Heart right ventricle (tissue), 16 donors: ENCODE results near the gene KDM6A. TPM values are rescaled to one million over a fixed set of nuclear protein-coding genes. Genes with fewer than 3 reads are reported as not detected.
"Not testable (repeated sequence)": the region's sequence is repeated elsewhere in the genome, so short reads cannot be mapped to it uniquely, and the experiment has no call there.

ENCODE experiments used
- ATAC-seq, 8 donors: fragments of 200-7000 bp; cut with Tn5 transposase; one replicate each; pipeline ENCODE4 v1.9.1; 2020; ENCODE audit warnings: mild to moderate bottlenecking in 8 of 8, moderate library complexity in 8 of 8, moderate number of reproducible peaks in 1 of 8
- DNase-seq, 2 donors: peaks; one replicate each; pipeline ENCODE4 v3.0.0-alpha.2; 2020
- H3K27ac ChIP-seq, 10 donors: fragments of 200-600 bp; sonication (generic) in 2 of 10; one replicate each; pipeline versions ENCODE4 v1.5.0 to v1.8.0; 2020 to 2022; ENCODE audit warnings: mild to moderate bottlenecking in 3 of 10
- H3K27me3 ChIP-seq, 7 donors: fragments of 200-600 bp; one replicate each; pipeline ENCODE4 v1.8.0; 2021 to 2022; ENCODE audit warnings: mild to moderate bottlenecking in 2 of 7
- H3K36me3 ChIP-seq, 9 donors: fragments of 200-600 bp; sonication (generic) in 1 of 9; one replicate each; pipeline versions ENCODE4 v1.5.0 to v1.8.0; 2020 to 2022; ENCODE audit warnings: mild to moderate bottlenecking in 2 of 9
- H3K4me1 ChIP-seq, 9 donors: fragments of 200-600 bp; sonication (generic) in 1 of 9; one replicate each; pipeline versions ENCODE4 v1.5.0 to v1.8.0; 2020 to 2022; ENCODE audit warnings: mild to moderate bottlenecking in 4 of 9
- H3K4me3 ChIP-seq, 10 donors: fragments of 200-600 bp; sonication (generic) in 2 of 10; one replicate each; pipeline versions ENCODE4 v1.5.0 to v1.8.0; 2020 to 2022; ENCODE audit warnings: mild to moderate bottlenecking in 7 of 10, moderate library complexity in 2 of 10
- H3K9me3 ChIP-seq, 11 donors: fragments of 200-600 bp in 10 of 11; sonication (generic) in 2 of 11; one replicate each; pipeline versions ENCODE4 v1.5.0 to v1.8.0; 2013 to 2022; ENCODE audit warnings: mild to moderate bottlenecking in 2 of 11, control low read depth in 1 of 11, moderate library complexity in 1 of 11
- WGBS, 2 donors: extraction: QIAGEN DNeasy Blood & Tissue Kit; methylation state at CpG; one replicate each; pipeline ENCODE4 v1.1.7; 2013; ENCODE audit warnings: inconsistent platforms in 1 of 2; 5-methylcytosine and 5-hydroxymethylcytosine counted together
- intact Hi-C, 10 donors: fragments of 100-400 bp; cut with DNase I; formaldehyde crosslinking; loops; one replicate each; pipeline versions ENCODE4 v1.11.1 to v1.14.2; 2022
- polyA plus RNA-seq, 2 donors: library from polyadenylated mRNA; stranded (reverse); fragments of 200-250 nt; gene quantifications; one replicate each; pipeline ENCODE4 v1.2.3, GENCODE V29; 2013
- total RNA-seq, 10 donors: library from RNA; stranded (reverse); fragmentation: NEBNext Ultra II Directional in 3 of 10; extraction: Animal tissue kit (Norgen Biotek cat#: 25700) in 3 of 10; gene quantifications; one replicate each; pipeline versions ENCODE4 v1.2.1 to v1.2.4, GENCODE V29; 2021 to 2023
- TF ChIP-seq, protein P1 (sequence below), 9 donors: fragments of 200-600 bp; sonication (generic) in 2 of 9; IDR thresholded peaks; one replicate each; pipeline versions ENCODE4 v1.5.0 to v1.8.0; 2021 to 2022; ENCODE audit warnings: antibody characterized with exemption in 9 of 9, mild to moderate bottlenecking in 5 of 9, moderate library complexity in 1 of 9
- donor health status: Arrhythmogenic right ventricular cardiomyopathy.
- donor health status: ischemic (EF 13 %, LVEDD 7.1; RV severe dilation, severe dysfunction).
- donor health status: healthy with polysubstance abuse.
- donor health status: DM: no; HTN: yes; CAD: no.
- donor health status: DM: no; HTN: no; CAD: no.
- donor health status: ischemic (EF 25% LVEDD 6.9; RV normal size, moderate dysfunction).
- donor health status: ischemic (EF 25% LVEDD 5.7; RV mildly dilated, moderate dysfunction).
- donor health status: healthy.
- donor health status: DM: yes; HTN: yes; CAD: no.
- donor health status: Ischemic cardiomyopathy.
- donor health status: ischemic (EF 35%, LVEDD 5.7; RV mildly dilated, moderate dysfunction).
- donor health status: nonischemic (EF 11% LVEDD 7.7; RV severe dilation, severe dysfunction).
- donor health status: DM: yes; HTN: yes; CAD: no.
- donor health status: PGD.
- donor health status: ischemic (EF 29% LVEDD 5.4; RV normal size, mild dysfunction).
- donor health status: nonischemic (EF 23%, LVEDD 6.1; RV moderate dilation, normal function).

KDM6A gene
- total and polyA plus RNA-seq, 12 donors = 3.8 to 21.2 (median 11.8) TPM

DNA sequence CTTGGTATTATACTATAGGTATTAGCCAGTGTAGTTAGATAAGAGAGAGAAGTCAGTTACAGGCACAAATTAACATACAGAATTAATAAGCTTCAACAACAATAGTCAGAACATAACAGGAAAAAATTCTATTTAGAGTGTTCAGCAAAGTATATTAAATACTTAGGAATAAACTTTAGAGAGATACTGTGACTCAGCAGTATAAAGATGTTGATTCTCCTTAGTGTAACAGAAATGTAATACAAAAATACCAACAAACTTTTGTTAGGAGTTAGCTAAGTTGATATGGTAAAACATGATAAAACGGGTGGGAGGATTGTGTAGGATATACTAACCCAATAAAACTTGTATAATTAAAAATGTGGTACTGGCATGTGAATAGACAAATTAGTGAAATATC lies 173.4 kb downstream of the KDM6A start:
- H3K4me3 ChIP-seq = no peak overlapping the region
- ATAC-seq (no peak), DNase-seq (no peak)
- no peak overlapping the region for H3K27ac ChIP-seq
- peaks cover 0 to 9% (median 0%) of the 10 kb centered on the region in 9 donors for H3K36me3 ChIP-seq
- intact Hi-C loops = no loop called here
- TF ChIP-seq, protein P1, sequence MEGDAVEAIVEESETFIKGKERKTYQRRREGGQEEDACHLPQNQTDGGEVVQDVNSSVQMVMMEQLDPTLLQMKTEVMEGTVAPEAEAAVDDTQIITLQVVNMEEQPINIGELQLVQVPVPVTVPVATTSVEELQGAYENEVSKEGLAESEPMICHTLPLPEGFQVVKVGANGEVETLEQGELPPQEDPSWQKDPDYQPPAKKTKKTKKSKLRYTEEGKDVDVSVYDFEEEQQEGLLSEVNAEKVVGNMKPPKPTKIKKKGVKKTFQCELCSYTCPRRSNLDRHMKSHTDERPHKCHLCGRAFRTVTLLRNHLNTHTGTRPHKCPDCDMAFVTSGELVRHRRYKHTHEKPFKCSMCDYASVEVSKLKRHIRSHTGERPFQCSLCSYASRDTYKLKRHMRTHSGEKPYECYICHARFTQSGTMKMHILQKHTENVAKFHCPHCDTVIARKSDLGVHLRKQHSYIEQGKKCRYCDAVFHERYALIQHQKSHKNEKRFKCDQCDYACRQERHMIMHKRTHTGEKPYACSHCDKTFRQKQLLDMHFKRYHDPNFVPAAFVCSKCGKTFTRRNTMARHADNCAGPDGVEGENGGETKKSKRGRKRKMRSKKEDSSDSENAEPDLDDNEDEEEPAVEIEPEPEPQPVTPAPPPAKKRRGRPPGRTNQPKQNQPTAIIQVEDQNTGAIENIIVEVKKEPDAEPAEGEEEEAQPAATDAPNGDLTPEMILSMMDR (IDR thresholded peaks at IDR 0.05) = no peak
- H3K9me3 ChIP-seq = no peaks in the 10 kb centered on the region
- no peaks in the 10 kb centered on the region for H3K27me3 ChIP-seq
- 85 to 92% methylated on average over 1 of the region's 1 CpG for WGBS, 2 donors
- no peaks in the 10 kb centered on the region for H3K4me1 ChIP-seq

DNA sequence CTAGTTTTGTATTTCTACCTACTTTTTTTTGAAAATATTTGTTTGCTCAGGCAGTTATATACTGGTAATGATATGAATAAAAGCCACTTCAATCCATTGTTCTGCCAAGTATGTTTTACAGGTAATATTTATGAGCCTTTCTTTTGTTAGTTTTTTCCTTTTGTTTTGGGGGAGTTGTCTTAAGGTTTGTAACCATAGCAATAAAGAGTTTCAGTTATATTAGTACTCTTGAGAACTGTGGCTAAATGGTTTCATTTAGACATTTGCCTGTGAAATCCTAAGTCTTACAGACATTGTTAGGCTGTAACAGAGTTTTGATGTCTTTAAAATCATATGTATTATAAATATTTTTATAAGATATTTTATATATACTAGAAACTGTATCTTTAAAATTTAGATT lies 177.6 kb downstream of the KDM6A start:
- no peak for ATAC-seq
- Histone ChIP-seq H3K4me1 (no peaks in the 10 kb centered on the region), H3K27ac (no peak overlapping the region), H3K27me3 (no peaks in the 10 kb centered on the region), H3K9me3 (no peaks in the 10 kb centered on the region), H3K4me3 (no peak overlapping the region), H3K36me3 (peaks cover 0 to 37% (median 0%) of the 10 kb centered on the region in 9 donors)
- TF ChIP-seq, protein P1 (IDR thresholded peaks at IDR 0.05) = no peak
- DNase-seq = no peak
- intact Hi-C loops = no loop called here

DNA sequence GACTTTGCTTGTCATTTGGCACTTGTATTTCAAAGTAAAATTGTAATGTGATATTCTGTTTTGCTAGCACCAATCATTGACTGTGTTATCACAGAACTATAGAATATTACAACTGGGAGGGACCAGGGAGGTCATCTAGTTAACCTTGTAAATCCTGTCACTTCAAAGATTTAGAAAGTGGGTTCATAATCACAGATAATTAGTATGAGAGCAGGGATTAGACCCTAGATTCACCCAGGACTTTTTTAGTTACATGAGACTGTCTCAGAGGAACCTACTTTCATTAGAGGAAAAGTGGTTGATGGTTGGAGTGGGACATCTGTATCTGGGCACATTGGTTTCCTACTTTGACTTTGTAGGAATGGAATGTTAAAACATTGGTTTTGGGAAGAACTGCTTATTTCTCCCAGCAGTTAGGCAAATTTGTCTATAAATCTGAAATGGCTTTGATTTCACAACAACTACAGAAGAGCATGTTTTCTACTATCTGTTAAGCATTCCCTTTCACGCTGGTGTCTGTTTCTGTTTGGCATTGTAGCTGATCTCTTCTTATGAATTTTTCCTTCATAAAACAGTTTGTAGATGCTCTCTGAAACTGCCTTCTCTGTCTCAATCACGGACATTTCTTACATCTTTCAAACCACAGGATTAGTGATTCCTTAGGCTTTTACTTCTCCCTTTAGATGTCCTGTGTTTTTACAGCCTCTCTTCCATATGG lies 183.6 kb downstream of the KDM6A start:
- WGBS, 2 donors = 76 to 79% methylated on average over 2 of the region's 2 CpGs
- no peak for DNase-seq

DNA sequence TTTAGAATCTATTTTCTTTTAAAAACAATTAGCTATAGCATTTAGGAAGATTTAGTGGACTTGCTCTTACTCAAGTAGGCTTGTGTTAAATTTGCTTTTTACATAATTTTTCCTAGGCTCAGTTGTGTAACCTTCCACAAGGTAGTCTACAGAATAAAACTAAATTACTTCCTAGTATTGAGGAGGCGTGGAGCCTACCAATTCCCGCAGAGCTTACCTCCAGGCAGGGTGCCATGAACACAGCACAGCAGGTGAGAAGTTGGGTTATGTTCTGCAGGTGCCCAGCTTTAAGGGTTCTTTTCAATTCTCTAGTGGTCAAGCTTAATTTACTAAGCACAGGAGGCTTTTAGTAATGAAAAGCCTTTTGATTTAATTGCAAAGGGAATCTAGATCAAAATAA lies 186.9 kb downstream of the KDM6A start:
- H3K9me3 ChIP-seq, H3K27ac ChIP-seq, H3K4me3 ChIP-seq, H3K27me3 ChIP-seq, ATAC-seq, DNase-seq, H3K4me1 ChIP-seq: not testable (repeated sequence)
- H3K36me3 ChIP-seq = peaks cover 0 to 66% (median 11%) of the 10 kb centered on the region in 9 donors
- WGBS, 2 donors = 88 to 95% methylated on average over 2 of the region's 2 CpGs
- intact Hi-C loops = loop anchor here in 2 of 10 donors (10.0 kb wide), 2 partner anchors 95 to 185 kb away; partner anchors contain the start of gene KDM6A (in 1 of the 2)

More for the DNA sequence above, 183.6 kb downstream of the KDM6A start:
- Histone ChIP-seq H3K36me3 (peaks cover 0 to 61% (median 0%) of the 10 kb centered on the region in 9 donors), H3K4me3 (no peak overlapping the region), H3K27me3 (no peaks in the 10 kb centered on the region), H3K9me3 (no peaks in the 10 kb centered on the region), H3K4me1 (no peaks in the 10 kb centered on the region), H3K27ac (no peak overlapping the region)
- intact Hi-C loops = no loop called here
- TF ChIP-seq, protein P1 (IDR thresholded peaks at IDR 0.05) = no peak
- no peak for ATAC-seq
